BLaER1 treated with 17β-estradiol and CSF1 and Interleukin-3, amounts not matched to agents 10 nM and 100 nM (cell line): ENCODE measurements around the gene ZNF592.

Experiments
- H3K27ac ChIP-seq, 11 experiments: shearing (Covaris generic); formaldehyde crosslinking; 2 replicates each; pipeline ENCODE4 v1.8.1; 2022
- H3K27me3 ChIP-seq, 11 experiments: shearing (Covaris generic); formaldehyde crosslinking; 2 replicates each; pipeline ENCODE4 v1.8.1; 2022
- H3K36me3 ChIP-seq, 11 experiments: shearing (Covaris generic); formaldehyde crosslinking; 2 replicates each; pipeline ENCODE4 v1.8.1; 2022
- H3K4me1 ChIP-seq, 10 experiments: shearing (Covaris generic); formaldehyde crosslinking; 2 replicates each; pipeline ENCODE4 v1.8.1; 2022
- H3K4me2 ChIP-seq, 11 experiments: shearing (Covaris generic); formaldehyde crosslinking; 2 replicates each; pipeline ENCODE4 v1.8.1; 2022
- H3K4me3 ChIP-seq, 10 experiments: shearing (Covaris generic); formaldehyde crosslinking; 2 replicates each; pipeline ENCODE4 v1.8.1; 2022
- H3K9ac ChIP-seq, 11 experiments: shearing (Covaris generic); formaldehyde crosslinking; 2 replicates each; pipeline ENCODE4 v1.8.1; 2022
- H3K9me3 ChIP-seq, 11 experiments: shearing (Covaris generic); formaldehyde crosslinking; replicated peaks in 1 of 11; 2 replicates each; pipeline ENCODE4 v1.8.1; 2022
- H4K20me1 ChIP-seq, 11 experiments: shearing (Covaris generic); formaldehyde crosslinking; 2 replicates each; pipeline ENCODE4 v1.8.1; 2022
- Cebpa-rat ChIP-seq, 11 experiments: shearing (Covaris generic); IDR thresholded peaks; 2 replicates each; pipeline ENCODE4 v1.8.1; 2022

ZNF592 gene

GRCh38 chr15:84778194-84778593 is 29.8 kb downstream of the ZNF592 start:
- H4K20me1 ChIP-seq, result peaks cover 18 to 100% (median 87%) of the 10 kb centered on the region in 11 experiments; a peak in 20 of 22 replicates
- no peak overlapping the region for H3K4me3 ChIP-seq
- peaks cover 0 to 14% (median 5%) of the 10 kb centered on the region in 11 experiments; a peak in 8 of 22 replicates for H3K9me3 ChIP-seq
- H3K27me3 ChIP-seq, result no peaks in the 10 kb centered on the region
- no peak overlapping the region for H3K9ac ChIP-seq
- H3K36me3 ChIP-seq, result peaks cover 61 to 99% (median 89%) of the 10 kb centered on the region in 11 experiments
- H3K4me2 ChIP-seq, result no peak overlapping the region
- no peak overlapping the region for H3K27ac ChIP-seq
- no peak for TF ChIP-seq Cebpa-rat (IDR thresholded peaks at IDR 0.05)
- peaks cover 0 to 20% (median 0%) of the 10 kb centered on the region in 10 experiments; a peak in 9 of 20 replicates for H3K4me1 ChIP-seq

- no peak overlapping the region for H3K27ac ChIP-seq
- H3K4me3 ChIP-seq, result no peak overlapping the region
- peaks cover 0 to 11% (median 0%) of the 10 kb centered on the region in 10 experiments; a peak in 7 of 20 replicates for H3K4me1 ChIP-seq
- TF ChIP-seq Cebpa-rat (IDR thresholded peaks at IDR 0.05), result no peak
- no peaks in the 10 kb centered on the region for H3K27me3 ChIP-seq
- peaks cover 67 to 99% (median 92%) of the 10 kb centered on the region in 11 experiments for H3K36me3 ChIP-seq
- no peak overlapping the region for H3K9ac ChIP-seq
- no peak overlapping the region for H3K4me2 ChIP-seq
- H3K9me3 ChIP-seq, result no peaks in the 10 kb centered on the region
- peaks cover 28 to 100% (median 97%) of the 10 kb centered on the region in 11 experiments; a peak in 21 of 22 replicates for H4K20me1 ChIP-seq
Observed at GRCh38 chr15:84780492-84780891, 32.1 kb downstream of the ZNF592 start.

GRCh38 chr15:84781495-84781894 is 33.1 kb downstream of the ZNF592 start:
- Histone ChIP-seq H3K9ac (no peak overlapping the region; a peak in 1 of 22 replicates), H3K27me3 (no peaks in the 10 kb centered on the region), H3K27ac (no peak overlapping the region), H3K4me1 (peaks cover 0 to 17% (median 0%) of the 10 kb centered on the region in 10 experiments; a peak in 7 of 20 replicates), H3K4me2 (no peak overlapping the region), H3K4me3 (no peak overlapping the region), H3K36me3 (peaks cover 67 to 99% (median 92%) of the 10 kb centered on the region in 11 experiments), H3K9me3 (no peaks in the 10 kb centered on the region), H4K20me1 (peaks cover 35 to 100% (median 97%) of the 10 kb centered on the region in 11 experiments)
- TF ChIP-seq Cebpa-rat (IDR thresholded peaks at IDR 0.05), result no peak

- Histone ChIP-seq H3K27ac (no peak overlapping the region), H3K9me3 (no peaks in the 10 kb centered on the region), H3K4me1 (peaks cover 0 to 19% (median 4%) of the 10 kb centered on the region in 10 experiments; a peak in 12 of 20 replicates), H3K27me3 (no peaks in the 10 kb centered on the region), H3K4me3 (no peak overlapping the region), H3K36me3 (peaks cover 72 to 100% (median 95%) of the 10 kb centered on the region in 11 experiments), H3K4me2 (no peak overlapping the region), H4K20me1 (peaks cover 42 to 100% (median 97%) of the 10 kb centered on the region in 11 experiments), H3K9ac (no peak overlapping the region)
- no peak for TF ChIP-seq Cebpa-rat (IDR thresholded peaks at IDR 0.05)
Observed at GRCh38 chr15:84782346-84782745, 34.0 kb downstream of the ZNF592 start.

GRCh38 chr15:84783493-84784251 is 35.3 kb downstream of the ZNF592 start:
- Histone ChIP-seq H3K27me3 (no peaks in the 10 kb centered on the region), H3K9me3 (no peaks in the 10 kb centered on the region), H3K4me1 (peaks cover 0 to 24% (median 10%) of the 10 kb centered on the region in 10 experiments; a peak in 12 of 20 replicates), H3K27ac (no peak overlapping the region), H3K36me3 (peaks cover 75 to 100% (median 97%) of the 10 kb centered on the region in 11 experiments), H3K4me3 (no peak overlapping the region), H3K4me2 (no peak overlapping the region), H3K9ac (no peak overlapping the region), H4K20me1 (peaks cover 40 to 100% (median 97%) of the 10 kb centered on the region in 11 experiments)
- TF ChIP-seq Cebpa-rat (IDR thresholded peaks at IDR 0.05), result no peak

- H4K20me1 ChIP-seq, result peaks cover 38 to 100% (median 97%) of the 10 kb centered on the region in 11 experiments
- no peak overlapping the region for H3K4me3 ChIP-seq
- no peaks in the 10 kb centered on the region for H3K9me3 ChIP-seq
- no peak for TF ChIP-seq Cebpa-rat (IDR thresholded peaks at IDR 0.05)
- no peak overlapping the region for H3K27ac ChIP-seq
- H3K9ac ChIP-seq, result no peak overlapping the region
- H3K27me3 ChIP-seq, result no peaks in the 10 kb centered on the region
- peaks cover 77 to 100% (median 98%) of the 10 kb centered on the region in 11 experiments for H3K36me3 ChIP-seq
- peaks cover 0 to 24% (median 10%) of the 10 kb centered on the region in 10 experiments; a peak in 15 of 20 replicates for H3K4me1 ChIP-seq
- no peak overlapping the region for H3K4me2 ChIP-seq
Observed at GRCh38 chr15:84784262-84784661, 35.9 kb downstream of the ZNF592 start.

GRCh38 chr15:84785053-84785452 is 36.7 kb downstream of the ZNF592 start:
- Histone ChIP-seq H3K4me1 (peaks cover 0 to 26% (median 11%) of the 10 kb centered on the region in 10 experiments; a peak in 15 of 20 replicates), H3K27ac (peak overlapping the region in 1 of 11 experiments; percentile 22; a peak in 1 of 22 replicates), H3K27me3 (no peaks in the 10 kb centered on the region), H3K9me3 (no peaks in the 10 kb centered on the region), H3K4me2 (peak overlapping the region in 1 of 11 experiments; percentile 11; a peak in 1 of 22 replicates), H3K4me3 (no peak overlapping the region), H3K36me3 (peaks cover 72 to 97% (median 95%) of the 10 kb centered on the region in 11 experiments), H3K9ac (no peak overlapping the region), H4K20me1 (peaks cover 39 to 100% (median 96%) of the 10 kb centered on the region in 11 experiments)
- TF ChIP-seq Cebpa-rat (IDR thresholded peaks at IDR 0.05), result no peak

- Histone ChIP-seq H4K20me1 (peaks cover 47 to 100% (median 87%) of the 10 kb centered on the region in 11 experiments), H3K9me3 (no peaks in the 10 kb centered on the region), H3K36me3 (peaks cover 86 to 98% (median 96%) of the 10 kb centered on the region in 11 experiments), H3K9ac (no peak overlapping the region), H3K4me3 (no peak overlapping the region), H3K4me2 (no peak overlapping the region), H3K27ac (no peak overlapping the region), H3K27me3 (no peaks in the 10 kb centered on the region), H3K4me1 (peaks cover 0 to 24% (median 11%) of the 10 kb centered on the region in 10 experiments; a peak in 15 of 20 replicates)
- no peak for TF ChIP-seq Cebpa-rat (IDR thresholded peaks at IDR 0.05)
Observed at GRCh38 chr15:84788500-84788899, 40.1 kb downstream of the ZNF592 start.

GRCh38 chr15:84789762-84790161 is 41.4 kb downstream of the ZNF592 start:
- H4K20me1 ChIP-seq, result peaks cover 45 to 96% (median 74%) of the 10 kb centered on the region in 11 experiments
- H3K4me3 ChIP-seq, result no peak overlapping the region
- no peaks in the 10 kb centered on the region for H3K27me3 ChIP-seq
- no peak overlapping the region for H3K9ac ChIP-seq
- H3K4me2 ChIP-seq, result peak overlapping the region in 3 of 11 experiments; percentile 13 to 32 (median 21); a peak in 3 of 22 replicates
- H3K9me3 ChIP-seq, result no peaks in the 10 kb centered on the region
- TF ChIP-seq Cebpa-rat (IDR thresholded peaks at IDR 0.05), result no peak
- no peak overlapping the region for H3K27ac ChIP-seq
- peaks cover 0 to 24% (median 11%) of the 10 kb centered on the region in 10 experiments; a peak in 15 of 20 replicates for H3K4me1 ChIP-seq
- H3K36me3 ChIP-seq, result peaks cover 85 to 97% (median 94%) of the 10 kb centered on the region in 11 experiments
